K562 (cell line): ENCODE results near the gene TCF12. TPM values are rescaled to one million over a fixed set of nuclear protein-coding genes. Genes with fewer than 3 reads are reported as not detected.

ENCODE experiments used
- ATF1 ChIP-seq, 2 experiments: fragments of 450-650 bp in 1 of 2; IDR thresholded peaks; 2 replicates each; pipeline ENCODE4 v1.6.1; 2016; ENCODE audit warnings: missing compliant biosample characterization in 1 of 2, missing genetic modification characterization in 1 of 2
- FOXJ2 ChIP-seq: fragments of 200-800 bp; sonication (Bioruptor generic); IDR thresholded peaks from 2 replicates; pipeline ENCODE4 v1.6.1; 2016; ENCODE audit warnings: missing genetic modification characterization, missing compliant biosample characterization
- HDAC2 ChIP-seq: fragments of 450-650 bp; IDR thresholded peaks from 2 replicates; pipeline ENCODE4 v1.6.1; 2016; ENCODE audit warnings: mild to moderate bottlenecking
- NCOR1 ChIP-seq: fragments of 450-650 bp; IDR thresholded peaks from 2 replicates; pipeline ENCODE4 v1.6.1; 2016; ENCODE audit warnings: mild to moderate bottlenecking, moderate library complexity
- NFIC ChIP-seq: fragments of 450-650 bp; IDR thresholded peaks from 2 replicates; pipeline ENCODE4 v1.6.1; 2017; ENCODE audit warnings: mild to moderate bottlenecking, inconsistent platforms
- PHF21A ChIP-seq: fragments of 450-650 bp; IDR thresholded peaks from 2 replicates; pipeline ENCODE4 v1.6.1; 2017; ENCODE audit warnings: low read depth, borderline replicate concordance
- SMARCA5 ChIP-seq: fragments of 450-650 bp; IDR thresholded peaks from 2 replicates; pipeline ENCODE4 v1.6.1; 2016
- XRCC5 ChIP-seq: fragments of 200-400 bp; formaldehyde crosslinking; IDR thresholded peaks from 2 replicates; pipeline ENCODE4 v1.6.1; 2017; ENCODE audit warnings: low read depth, mild to moderate bottlenecking, low read length
- ZKSCAN8 ChIP-seq: fragments of 200-800 bp; sonication (Bioruptor generic); IDR thresholded peaks from 2 replicates; pipeline ENCODE4 v1.6.1; 2016; ENCODE audit warnings: missing genetic modification characterization, missing compliant biosample characterization
- ZNF324 ChIP-seq: fragments of 250-450 bp; sonication (Bioruptor Pico); IDR thresholded peaks from 2 replicates; pipeline ENCODE4 v1.4.0; 2020; ENCODE audit warnings: mild to moderate bottlenecking
- ZNF75A ChIP-seq: fragments of 450-650 bp; formaldehyde crosslinking; IDR thresholded peaks from 2 replicates; pipeline ENCODE4 v1.4.0; 2020; ENCODE audit warnings: mild to moderate bottlenecking
- polyA plus RNA-seq, 8 experiments: library from polyadenylated mRNA; depleted of rRNA in 4 of 8; stranded (reverse) in 5 of 8; unstranded in 3 of 8; fragments of >200 nt; fragmentation: Nextera tagmentation in 2 of 8; fragmentation: Illumina TruSeq in 1 of 8; extraction: Ambion mirVana in 2 of 8; extraction: Trizol in 1 of 8; gene quantifications; 2 replicates each; pipeline versions ENCODE4 v1.2.1 to v1.2.3, GENCODE V29; 2011 to 2014; ENCODE audit warnings: inconsistent platforms in 1 of 8, missing spikeins in 1 of 8
- total RNA-seq, 7 experiments: library from RNA; depleted of rRNA in 6 of 7; stranded (reverse); fragments of >200 nt in 6 of 7; fragmentation: Illumina TruSeq in 2 of 7; extraction: Trizol in 2 of 7; gene quantifications; 2 replicates each; pipeline versions ENCODE4 v1.2.1 to v1.2.3, GENCODE V29; 2011 to 2021; ENCODE audit warnings: low replicate concordance in 1 of 7
- TF ChIP-seq, protein P1 (sequence below), 2 experiments: fragments of 450-650 bp; IDR thresholded peaks; 2 replicates each; pipeline ENCODE4 v1.6.1; 2016
- TF ChIP-seq, protein P2 (sequence below): sonication (generic); formaldehyde crosslinking; IDR thresholded peaks from 2 replicates; pipeline ENCODE4 v1.8.0; 2022; ENCODE audit warnings: mild to moderate bottlenecking, missing genetic modification reagents, borderline replicate concordance
- TF ChIP-seq, protein P3 (sequence below), 2 experiments: fragments of 450-650 bp in 1 of 2; sonication (generic) in 1 of 2; formaldehyde crosslinking in 1 of 2; IDR thresholded peaks; 2 replicates each; pipeline versions ENCODE4 v1.7.1 to v1.9.0; 2016 to 2022; ENCODE audit warnings: inconsistent platforms in 1 of 2, mild to moderate bottlenecking in 1 of 2, missing genetic modification reagents in 1 of 2

TCF12 gene
- total and polyA plus RNA-seq, 9 of the 15 experiments (the other 6 are each of a cell fraction or from before 2014, with no cell fraction given), result 10.5 to 132 (median 52.9) TPM

DNA sequence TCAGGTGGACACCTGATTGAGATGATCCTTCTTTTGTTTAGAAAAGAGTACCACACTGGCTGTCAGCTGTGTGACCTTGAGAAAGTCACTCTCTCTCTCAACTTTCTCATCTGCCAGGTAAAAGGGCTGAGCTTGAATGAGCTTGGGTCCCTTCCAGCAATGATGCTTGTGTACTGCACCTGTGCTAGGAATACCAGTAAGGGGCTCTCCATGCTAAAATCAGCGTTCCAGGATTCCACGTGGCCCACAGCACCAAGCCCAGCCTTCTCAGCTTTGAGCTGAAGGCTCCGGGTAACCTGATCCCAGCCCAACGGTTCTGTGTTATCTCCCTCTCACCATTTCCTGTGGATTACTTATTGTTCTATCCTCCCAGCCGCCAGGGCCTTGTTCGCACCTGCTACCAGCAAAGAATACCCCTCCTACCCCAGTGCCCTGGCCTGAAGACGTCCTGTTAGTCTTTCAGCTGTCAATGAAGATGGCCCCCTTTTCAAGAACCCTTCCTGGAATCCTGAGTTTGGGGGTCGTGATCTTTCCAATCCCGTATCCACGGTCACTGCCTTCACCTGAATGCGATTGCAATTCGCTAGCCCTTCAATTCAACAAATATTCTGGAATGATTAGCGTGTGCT lies 403.6 kb downstream of the TCF12 start (continued):
- TF ChIP-seq ATF1 (CRISPR knock-in tag; IDR thresholded peaks at IDR 0.05), result no peak
- peak; percentile 28; the same call in 1 of the 2 replicates for TF ChIP-seq ATF1 (tag; IDR thresholded peaks at IDR 0.05)
- TF ChIP-seq FOXJ2 (tag), result no peak
- TF ChIP-seq, protein P1, sequence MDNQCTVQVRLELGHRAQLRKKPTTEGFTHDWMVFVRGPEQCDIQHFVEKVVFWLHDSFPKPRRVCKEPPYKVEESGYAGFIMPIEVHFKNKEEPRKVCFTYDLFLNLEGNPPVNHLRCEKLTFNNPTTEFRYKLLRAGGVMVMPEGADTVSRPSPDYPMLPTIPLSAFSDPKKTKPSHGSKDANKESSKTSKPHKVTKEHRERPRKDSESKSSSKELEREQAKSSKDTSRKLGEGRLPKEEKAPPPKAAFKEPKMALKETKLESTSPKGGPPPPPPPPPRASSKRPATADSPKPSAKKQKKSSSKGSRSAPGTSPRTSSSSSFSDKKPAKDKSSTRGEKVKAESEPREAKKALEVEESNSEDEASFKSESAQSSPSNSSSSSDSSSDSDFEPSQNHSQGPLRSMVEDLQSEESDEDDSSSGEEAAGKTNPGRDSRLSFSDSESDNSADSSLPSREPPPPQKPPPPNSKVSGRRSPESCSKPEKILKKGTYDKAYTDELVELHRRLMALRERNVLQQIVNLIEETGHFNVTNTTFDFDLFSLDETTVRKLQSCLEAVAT (IDR thresholded peaks at IDR 0.05), result no peak; a peak in 1 of 4 replicates
- no peak for TF ChIP-seq ZNF75A (CRISPR knock-in tag)
- TF ChIP-seq XRCC5, result peak; percentile 38; the same call in 1 of the 2 replicates
- TF ChIP-seq ZNF324, result no peak
- peak; percentile 80 for TF ChIP-seq NFIC
- TF ChIP-seq, protein P2, sequence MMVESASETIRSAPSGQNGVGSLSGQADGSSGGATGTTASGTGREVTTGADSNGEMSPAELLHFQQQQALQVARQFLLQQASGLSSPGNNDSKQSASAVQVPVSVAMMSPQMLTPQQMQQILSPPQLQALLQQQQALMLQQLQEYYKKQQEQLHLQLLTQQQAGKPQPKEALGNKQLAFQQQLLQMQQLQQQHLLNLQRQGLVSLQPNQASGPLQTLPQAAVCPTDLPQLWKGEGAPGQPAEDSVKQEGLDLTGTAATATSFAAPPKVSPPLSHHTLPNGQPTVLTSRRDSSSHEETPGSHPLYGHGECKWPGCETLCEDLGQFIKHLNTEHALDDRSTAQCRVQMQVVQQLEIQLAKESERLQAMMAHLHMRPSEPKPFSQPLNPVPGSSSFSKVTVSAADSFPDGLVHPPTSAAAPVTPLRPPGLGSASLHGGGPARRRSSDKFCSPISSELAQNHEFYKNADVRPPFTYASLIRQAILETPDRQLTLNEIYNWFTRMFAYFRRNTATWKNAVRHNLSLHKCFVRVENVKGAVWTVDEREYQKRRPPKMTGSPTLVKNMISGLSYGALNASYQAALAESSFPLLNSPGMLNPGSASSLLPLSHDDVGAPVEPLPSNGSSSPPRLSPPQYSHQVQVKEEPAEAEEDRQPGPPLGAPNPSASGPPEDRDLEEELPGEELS (CRISPR knock-in tag), result no peak
- TF ChIP-seq SMARCA5, result no peak; the same call in 1 of the 2 replicates
- TF ChIP-seq HDAC2, result peak; percentile 70; the same call in 1 of the 2 replicates
- TF ChIP-seq, protein P3, sequence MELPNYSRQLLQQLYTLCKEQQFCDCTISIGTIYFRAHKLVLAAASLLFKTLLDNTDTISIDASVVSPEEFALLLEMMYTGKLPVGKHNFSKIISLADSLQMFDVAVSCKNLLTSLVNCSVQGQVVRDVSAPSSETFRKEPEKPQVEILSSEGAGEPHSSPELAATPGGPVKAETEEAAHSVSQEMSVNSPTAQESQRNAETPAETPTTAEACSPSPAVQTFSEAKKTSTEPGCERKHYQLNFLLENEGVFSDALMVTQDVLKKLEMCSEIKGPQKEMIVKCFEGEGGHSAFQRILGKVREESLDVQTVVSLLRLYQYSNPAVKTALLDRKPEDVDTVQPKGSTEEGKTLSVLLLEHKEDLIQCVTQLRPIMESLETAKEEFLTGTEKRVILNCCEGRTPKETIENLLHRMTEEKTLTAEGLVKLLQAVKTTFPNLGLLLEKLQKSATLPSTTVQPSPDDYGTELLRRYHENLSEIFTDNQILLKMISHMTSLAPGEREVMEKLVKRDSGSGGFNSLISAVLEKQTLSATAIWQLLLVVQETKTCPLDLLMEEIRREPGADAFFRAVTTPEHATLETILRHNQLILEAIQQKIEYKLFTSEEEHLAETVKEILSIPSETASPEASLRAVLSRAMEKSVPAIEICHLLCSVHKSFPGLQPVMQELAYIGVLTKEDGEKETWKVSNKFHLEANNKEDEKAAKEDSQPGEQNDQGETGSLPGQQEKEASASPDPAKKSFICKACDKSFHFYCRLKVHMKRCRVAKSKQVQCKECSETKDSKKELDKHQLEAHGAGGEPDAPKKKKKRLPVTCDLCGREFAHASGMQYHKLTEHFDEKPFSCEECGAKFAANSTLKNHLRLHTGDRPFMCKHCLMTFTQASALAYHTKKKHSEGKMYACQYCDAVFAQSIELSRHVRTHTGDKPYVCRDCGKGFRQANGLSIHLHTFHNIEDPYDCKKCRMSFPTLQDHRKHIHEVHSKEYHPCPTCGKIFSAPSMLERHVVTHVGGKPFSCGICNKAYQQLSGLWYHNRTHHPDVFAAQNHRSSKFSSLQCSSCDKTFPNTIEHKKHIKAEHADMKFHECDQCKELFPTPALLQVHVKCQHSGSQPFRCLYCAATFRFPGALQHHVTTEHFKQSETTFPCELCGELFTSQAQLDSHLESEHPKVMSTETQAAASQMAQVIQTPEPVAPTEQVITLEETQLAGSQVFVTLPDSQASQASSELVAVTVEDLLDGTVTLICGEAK (IDR thresholded peaks at IDR 0.05), result peak; percentile 26; the same call in 1 of the 2 replicates
- TF ChIP-seq, protein P3 (CRISPR knock-in tag; IDR thresholded peaks at IDR 0.05), result no peak
- peak; percentile 32; the same call in 1 of the 2 replicates for TF ChIP-seq ZKSCAN8 (CRISPR knock-in tag)
- TF ChIP-seq NCOR1, result peak; percentile 83
- TF ChIP-seq PHF21A, result no peak
